ENCODE measurements around the gene CGGBP1.
A peak's percentile ranks its signal among the peaks of the same experiment; 100 is the strongest.

The CGGBP1 gene, protein sequence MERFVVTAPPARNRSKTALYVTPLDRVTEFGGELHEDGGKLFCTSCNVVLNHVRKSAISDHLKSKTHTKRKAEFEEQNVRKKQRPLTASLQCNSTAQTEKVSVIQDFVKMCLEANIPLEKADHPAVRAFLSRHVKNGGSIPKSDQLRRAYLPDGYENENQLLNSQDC

DNA sequence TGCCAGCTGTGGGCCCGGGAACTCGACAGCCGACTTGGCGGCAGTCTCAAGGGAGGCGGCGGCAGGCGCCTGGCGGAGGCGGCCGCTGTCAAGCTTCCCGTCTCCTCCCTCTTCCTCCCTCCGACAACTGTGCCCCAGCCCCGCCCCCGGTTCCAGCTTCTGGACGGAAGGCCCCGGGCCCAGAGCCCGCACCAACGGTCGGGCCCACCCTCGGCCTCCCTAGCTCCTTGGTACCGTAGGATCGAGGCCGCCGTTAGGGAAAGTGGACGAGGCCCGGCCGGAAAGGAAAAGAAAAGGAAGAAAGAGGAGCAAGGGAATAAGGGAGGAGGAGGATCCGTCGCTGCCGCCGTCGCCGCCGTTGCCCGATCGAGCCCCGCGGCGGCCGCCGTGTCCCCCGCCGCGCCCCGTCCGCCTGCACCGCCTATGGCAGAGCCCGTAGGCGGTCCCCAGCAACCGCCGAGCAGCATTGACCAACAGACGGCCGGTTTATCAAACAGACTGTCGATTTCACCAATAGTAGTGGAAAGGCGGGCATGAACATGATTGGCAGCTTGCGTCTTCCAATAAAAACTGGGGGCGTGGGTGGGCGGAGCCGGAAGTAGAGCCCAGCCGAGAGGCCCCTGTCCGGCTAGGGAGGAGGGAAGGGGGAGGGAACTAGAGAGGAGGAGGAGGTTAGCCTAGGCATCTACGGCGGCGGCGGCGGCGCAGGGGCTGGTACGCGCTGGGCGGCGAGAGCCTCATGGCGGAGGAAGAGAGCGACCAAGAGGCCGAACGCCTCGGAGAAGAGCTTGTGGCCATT lies at the start of gene CGGBP1, which contains the start of gene ZNF654:
Gene CGGBP1 (minus strand): TSS at position 425 of the 799 bp plus-strand sequence. CDS start 3,029 bp downstream, outside the sequence.
Gene ZNF654 (plus strand): TSS at position 675 of the 799 bp plus-strand sequence. CDS start 65 bp downstream, at position 740.
- DNase-seq = peak; percentile 98

- no peak for DNase-seq
Measured at GRCh38 chr3:88105325-88105724, 46.5 kb upstream of the CGGBP1 start.

DNA sequence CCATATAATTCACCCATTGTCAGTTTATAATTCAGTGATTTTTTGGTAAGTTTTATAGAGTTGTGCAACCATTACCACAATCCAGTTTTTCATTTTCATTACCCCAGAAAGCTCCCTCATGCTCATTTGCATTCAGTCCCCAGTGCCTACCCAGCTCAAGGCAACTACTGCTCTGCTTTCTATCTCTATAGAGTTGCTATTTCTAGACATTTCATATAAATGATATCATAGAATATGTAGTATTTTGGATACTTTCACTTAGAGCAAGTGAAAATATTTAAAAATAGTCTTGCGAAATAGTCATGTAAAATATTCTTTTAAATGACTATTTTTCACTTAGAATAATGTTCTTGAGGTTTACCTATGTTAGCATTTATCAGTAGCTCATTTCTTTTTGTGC lies 42.3 kb upstream of the CGGBP1 start:
- no peak for DNase-seq

DNA sequence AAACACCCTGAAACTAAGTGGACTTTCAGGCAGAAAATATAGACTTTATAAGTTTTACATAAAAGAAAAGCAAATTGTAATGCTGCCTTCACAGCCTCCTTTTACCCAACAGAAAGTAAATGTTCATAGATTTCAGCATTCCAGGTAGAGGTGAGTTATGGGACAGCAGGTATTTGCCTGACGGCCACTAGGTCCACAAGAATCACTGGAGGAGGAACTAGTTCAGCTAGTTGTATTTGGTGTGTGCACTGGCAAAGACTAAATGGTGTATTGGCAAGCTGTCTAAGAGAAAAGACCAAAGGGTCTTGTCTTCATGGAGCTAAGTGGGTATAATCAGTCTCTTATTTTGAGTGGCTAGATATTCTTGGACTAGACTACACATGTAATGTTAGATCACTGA lies 34.5 kb upstream of the CGGBP1 start:
- no peak for DNase-seq

DNA sequence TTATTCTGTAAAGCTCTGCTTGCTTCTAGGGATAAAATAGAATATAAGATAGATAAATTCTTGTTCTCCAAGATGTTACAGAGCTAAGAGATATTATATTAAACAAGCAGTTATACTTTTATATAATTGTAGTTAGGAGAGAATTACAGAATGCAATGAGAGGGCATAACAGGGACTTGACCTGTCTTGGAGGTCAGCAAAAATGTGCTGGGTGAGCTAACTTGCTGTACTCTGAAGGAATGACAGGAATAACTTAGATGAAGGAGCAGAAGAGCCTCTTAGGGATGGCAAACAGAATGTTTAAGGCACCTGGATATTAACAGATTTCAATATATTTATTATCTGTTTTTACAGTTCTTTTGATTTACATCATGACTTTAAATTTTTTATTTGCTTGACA lies 33.5 kb upstream of the CGGBP1 start:
- DNase-seq = no peak

DNA sequence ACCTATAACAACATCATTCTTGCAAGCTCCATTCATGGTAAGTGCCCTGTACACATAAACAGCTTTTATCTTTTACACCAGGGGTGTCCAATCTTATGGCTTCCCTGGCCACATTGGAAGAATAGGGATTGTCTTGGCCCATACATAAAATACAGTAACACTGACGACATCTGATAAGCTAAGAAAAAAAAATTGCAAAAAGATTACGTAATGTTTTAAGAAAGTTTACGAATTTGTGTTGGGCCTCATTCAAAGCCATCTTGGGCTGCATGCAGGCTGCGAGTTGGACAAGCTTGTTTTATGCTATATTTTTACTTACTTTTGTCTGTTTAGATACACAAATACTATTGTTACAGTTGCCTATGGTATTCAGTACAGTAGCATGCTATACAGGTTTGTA lies 31.9 kb upstream of the CGGBP1 start:
- no peak for DNase-seq

GRCh38 chr3:88084097-88084501 lies 25.3 kb upstream of the CGGBP1 start:
- DNase-seq = no peak

DNA sequence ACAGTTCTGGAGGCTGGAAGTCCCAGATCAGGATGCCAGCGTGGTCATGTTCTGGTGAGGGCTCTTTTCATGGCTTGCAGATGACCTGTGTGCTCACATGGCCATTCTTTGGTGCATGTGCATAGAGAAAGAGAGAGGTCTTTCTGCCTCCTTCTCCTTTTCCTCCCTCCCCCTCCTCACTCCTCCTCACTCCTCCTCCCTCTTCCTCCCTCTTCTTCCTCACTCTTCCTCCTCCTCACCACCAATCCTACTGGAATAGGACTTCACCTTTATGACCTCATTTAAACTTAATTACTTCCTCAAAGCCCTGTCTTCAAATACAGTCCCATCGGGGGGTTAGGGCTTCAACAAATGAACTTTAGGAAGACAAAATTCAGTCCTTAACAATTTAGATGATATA lies 24.0 kb upstream of the CGGBP1 start:
- no peak for DNase-seq

- DNase-seq = no peak
Measured at GRCh38 chr3:88078932-88079331, 20.1 kb upstream of the CGGBP1 start.

DNA sequence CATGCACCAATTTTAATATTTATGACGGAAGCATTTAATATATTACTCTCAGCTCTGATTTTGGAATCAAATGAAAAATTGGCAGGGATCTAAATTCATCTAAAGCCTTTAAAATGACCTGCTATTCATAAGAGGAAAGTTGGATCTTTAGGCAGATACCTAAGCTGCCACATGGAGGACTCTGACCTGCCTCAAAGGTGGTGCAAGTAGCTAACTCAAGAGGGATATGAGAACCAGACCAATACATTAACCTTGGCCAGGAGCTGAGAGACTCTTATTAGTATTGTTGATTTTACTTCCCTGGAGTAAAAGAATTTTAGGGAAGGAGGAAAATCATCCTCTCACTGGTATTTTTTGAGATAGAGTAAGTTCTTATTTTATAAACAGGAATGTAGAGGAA lies 17.9 kb upstream of the CGGBP1 start:
- no peak for DNase-seq

- DNase-seq = no peak
Measured at GRCh38 chr3:88075497-88075896, 16.7 kb upstream of the CGGBP1 start.

GRCh38 chr3:88075072-88075471 lies 16.3 kb upstream of the CGGBP1 start:
- DNase-seq = no peak

- no peak for DNase-seq
Measured at GRCh38 chr3:88061746-88062145, 2.9 kb upstream of the CGGBP1 start.

- DNase-seq = no peak
Measured at GRCh38 chr3:88059380-88060170, 770 bp upstream of the CGGBP1 start.

DNA sequence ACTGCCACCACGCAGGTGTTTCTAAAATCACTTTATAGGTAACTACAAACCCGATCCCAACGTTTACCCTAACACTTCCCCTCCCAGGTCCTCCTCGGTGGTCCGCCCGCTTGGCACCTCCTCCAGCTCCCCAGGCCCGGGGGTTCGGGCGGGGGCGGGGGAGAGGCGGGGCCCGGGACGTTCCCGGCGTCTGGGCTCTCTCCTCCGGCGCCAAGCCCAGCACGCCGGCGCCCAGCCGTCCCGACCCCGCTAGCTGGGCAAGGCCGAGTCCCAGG lies 562 bp downstream of the CGGBP1 start:
- DNase-seq = no peak

DNA sequence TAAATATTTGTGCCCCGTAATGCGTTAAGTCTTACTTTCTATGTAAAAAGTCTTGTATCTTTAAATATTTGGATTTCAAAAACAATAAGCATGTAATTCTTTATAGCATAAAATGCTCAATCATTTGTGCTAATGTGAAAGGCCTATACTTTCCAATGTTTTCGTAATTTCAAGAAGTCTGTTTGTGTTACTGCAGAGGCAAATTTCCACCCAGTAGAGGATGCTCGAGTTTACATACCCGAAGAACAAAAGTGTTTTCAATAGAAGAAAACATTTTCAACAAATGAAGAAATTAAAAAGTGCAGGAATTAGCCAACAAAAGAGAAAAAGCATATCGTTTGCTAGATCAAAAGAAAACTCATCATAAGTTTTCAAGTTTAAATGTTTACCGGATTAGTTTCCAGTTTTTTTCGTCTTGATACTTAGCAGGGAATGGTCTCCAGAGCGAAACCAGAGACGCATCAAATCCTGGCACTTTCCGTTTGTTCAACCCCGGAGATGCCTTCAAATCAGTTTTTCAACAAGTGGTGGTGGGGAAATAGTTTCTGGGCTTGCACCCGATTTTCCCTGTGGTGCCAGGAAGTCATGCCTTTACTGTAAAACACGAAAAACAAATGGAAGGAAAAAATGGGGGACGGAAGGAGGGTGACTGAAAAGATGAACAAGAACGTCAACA lies 1.0 kb downstream of the CGGBP1 start:
- DNase-seq = no peak

- DNase-seq = no peak
Measured at GRCh38 chr3:88046766-88047165, 12.0 kb downstream of the CGGBP1 start.

GRCh38 chr3:88044411-88044810 lies 14.4 kb downstream of the CGGBP1 start:
- no peak for DNase-seq

DNA sequence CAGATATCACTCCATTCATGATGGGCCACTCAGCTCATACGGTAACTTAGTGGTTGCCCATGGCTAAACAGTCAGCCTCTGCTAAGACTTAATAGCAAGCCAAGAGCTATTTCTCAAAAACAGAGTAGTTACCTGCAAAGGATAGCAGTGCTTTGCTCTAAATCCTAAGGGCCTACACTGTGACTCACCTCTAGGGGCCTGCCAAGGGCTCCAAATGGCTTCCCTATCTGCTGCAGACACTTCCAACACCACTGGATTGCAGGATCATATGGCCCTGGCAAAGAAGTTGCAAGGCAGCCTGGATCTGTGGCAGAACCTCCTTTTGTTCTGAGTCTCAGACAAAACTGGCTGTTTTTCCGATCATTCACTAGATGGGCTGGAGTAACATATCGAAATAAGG lies 17.8 kb downstream of the CGGBP1 start:
- DNase-seq = no peak

DNA sequence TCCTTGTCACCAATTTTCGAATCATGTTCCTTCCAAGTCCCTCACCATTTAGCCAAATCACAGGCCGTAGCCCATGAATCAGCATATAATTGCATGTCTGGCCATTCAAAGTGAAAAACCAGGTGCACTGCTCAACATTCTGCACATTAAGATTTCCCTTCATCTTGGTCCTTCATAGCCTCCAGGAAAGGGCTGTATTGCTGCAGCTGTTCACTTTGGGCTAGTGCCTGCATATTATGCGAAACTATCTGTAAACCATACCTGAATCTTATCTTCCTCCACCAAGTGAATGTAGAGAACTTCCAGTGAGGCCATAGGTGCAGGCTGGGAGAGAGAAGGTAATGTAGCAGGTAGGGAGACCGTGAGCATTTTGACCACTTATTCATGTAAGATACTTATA lies 18.3 kb downstream of the CGGBP1 start:
- DNase-seq = no peak

DNA sequence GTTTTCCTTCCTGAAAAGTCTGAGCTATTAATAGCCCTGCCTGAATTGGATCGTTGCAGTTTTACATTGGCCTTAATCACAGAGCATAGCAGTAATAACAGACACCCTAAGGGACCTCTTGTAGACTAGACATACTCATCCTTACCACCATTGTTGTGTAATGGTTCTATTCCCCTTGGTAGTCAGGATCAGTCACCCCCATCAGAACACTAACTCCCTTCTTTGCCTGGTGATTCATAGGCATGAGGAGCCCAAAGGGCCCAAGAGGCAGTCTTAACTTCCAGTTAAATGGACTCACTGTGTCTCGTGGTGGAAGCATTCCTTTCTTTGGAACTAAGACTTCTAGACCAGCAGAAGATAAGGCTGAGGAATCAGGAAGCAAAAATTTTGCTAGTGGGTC lies 20.2 kb downstream of the CGGBP1 start:
- no peak for DNase-seq

- DNase-seq = no peak
Measured at GRCh38 chr3:88036221-88036620, 22.6 kb downstream of the CGGBP1 start.

DNA sequence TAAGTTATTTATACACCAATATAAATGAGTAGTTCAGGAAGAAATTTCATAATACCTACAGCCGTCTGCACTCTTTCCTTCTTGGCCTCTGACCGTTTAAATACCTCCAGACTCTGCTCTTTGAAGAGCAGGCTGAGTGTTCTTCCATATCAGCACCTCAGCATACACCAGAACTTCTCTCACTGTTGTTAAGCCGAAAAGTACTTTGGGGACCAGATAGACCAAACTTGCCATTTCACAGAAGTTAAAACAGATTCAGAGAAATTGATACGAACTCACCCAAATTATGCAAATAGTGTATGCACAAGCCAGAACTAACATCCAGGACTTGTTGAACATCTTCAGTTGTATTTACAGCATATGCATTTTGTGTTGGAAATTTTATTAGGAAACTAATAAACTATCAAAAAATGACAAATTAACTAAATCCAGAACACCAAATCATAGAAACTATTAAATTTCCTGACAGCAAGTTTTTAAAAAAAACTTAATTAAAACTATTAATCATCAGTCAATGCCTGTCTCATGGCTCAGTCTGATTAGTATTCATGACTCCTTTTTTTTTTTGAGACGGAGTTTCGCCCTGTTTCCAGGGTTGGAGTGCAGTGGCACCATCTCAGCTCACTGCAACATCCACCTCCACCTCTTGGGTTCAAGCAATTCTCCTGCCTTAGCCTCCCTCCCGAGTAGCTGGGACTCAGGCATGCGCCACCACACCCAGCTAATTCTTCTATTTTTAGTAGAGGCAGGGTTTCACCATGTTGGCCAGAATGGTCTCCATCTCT lies 24.1 kb downstream of the CGGBP1 start:
- no peak for DNase-seq

Measured in activated CD4-positive, alpha-beta T cell treated with anti-CD3 and anti-CD28 coated beads for 1 hour (primary cell).